Measurements from ENCODE around the gene PPARG.

PPARG gene

GRCh38 chr3:12267376-12268030, 21.4 kb upstream of the PPARG start:
- Histone ChIP-seq H3K4me2 (ENCODE audit: low read depth, low read length) (no peak overlapping the region), H4K20me1 (ENCODE audit: insufficient read depth, low read length) (no peaks in the 10 kb centered on the region), H3K27me3 (replicated peaks; ENCODE audit: insufficient read depth, low read length) (no peaks in the 10 kb centered on the region), H3F3A (ENCODE audit: insufficient read depth, low read length) (no peaks in the 10 kb centered on the region), H3K9me2 (replicated peaks; ENCODE audit: insufficient read depth, low read length) (no peaks in the 10 kb centered on the region), H3K4me1 (ENCODE audit: low read length) (no peaks in the 10 kb centered on the region), H3K27ac (ENCODE audit: low read length) (no peak overlapping the region), H3K4me3 (ENCODE audit: low read length) (no peak overlapping the region), H3K9me3 (replicated peaks; ENCODE audit: insufficient read depth, low read length) (no peaks in the 10 kb centered on the region), H3K9ac (ENCODE audit: low read length) (no peak overlapping the region), H2AFZ (ENCODE audit: low read length) (no peak overlapping the region), H3K79me2 (ENCODE audit: low read length) (no peaks in the 10 kb centered on the region), H3K36me3 (replicated peaks; ENCODE audit: insufficient read depth, low read length) (no peaks in the 10 kb centered on the region)
- TF ChIP-seq, protein P1, sequence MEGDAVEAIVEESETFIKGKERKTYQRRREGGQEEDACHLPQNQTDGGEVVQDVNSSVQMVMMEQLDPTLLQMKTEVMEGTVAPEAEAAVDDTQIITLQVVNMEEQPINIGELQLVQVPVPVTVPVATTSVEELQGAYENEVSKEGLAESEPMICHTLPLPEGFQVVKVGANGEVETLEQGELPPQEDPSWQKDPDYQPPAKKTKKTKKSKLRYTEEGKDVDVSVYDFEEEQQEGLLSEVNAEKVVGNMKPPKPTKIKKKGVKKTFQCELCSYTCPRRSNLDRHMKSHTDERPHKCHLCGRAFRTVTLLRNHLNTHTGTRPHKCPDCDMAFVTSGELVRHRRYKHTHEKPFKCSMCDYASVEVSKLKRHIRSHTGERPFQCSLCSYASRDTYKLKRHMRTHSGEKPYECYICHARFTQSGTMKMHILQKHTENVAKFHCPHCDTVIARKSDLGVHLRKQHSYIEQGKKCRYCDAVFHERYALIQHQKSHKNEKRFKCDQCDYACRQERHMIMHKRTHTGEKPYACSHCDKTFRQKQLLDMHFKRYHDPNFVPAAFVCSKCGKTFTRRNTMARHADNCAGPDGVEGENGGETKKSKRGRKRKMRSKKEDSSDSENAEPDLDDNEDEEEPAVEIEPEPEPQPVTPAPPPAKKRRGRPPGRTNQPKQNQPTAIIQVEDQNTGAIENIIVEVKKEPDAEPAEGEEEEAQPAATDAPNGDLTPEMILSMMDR (IDR thresholded peaks at IDR 0.05; ENCODE audit: low read length) = no peak
- TF ChIP-seq EZH2phosphoT487 (IDR thresholded peaks at IDR 0.05; ENCODE audit: low read length) = no peak
- no peak for TF ChIP-seq EZH2 (optimal IDR thresholded peaks at IDR 0.05; ENCODE audit: low read depth, low read length)
- DNase-seq = no peak

- Histone ChIP-seq H3K4me1 (ENCODE audit: low read length) (no peaks in the 10 kb centered on the region), H3K79me2 (ENCODE audit: low read length) (no peaks in the 10 kb centered on the region), H3K27ac (ENCODE audit: low read length) (no peak overlapping the region), H3K4me3 (ENCODE audit: low read length) (no peak overlapping the region), H3K9ac (ENCODE audit: low read length) (no peak overlapping the region), H3K9me2 (replicated peaks; ENCODE audit: insufficient read depth, low read length) (no peaks in the 10 kb centered on the region), H3K4me2 (ENCODE audit: low read depth, low read length) (no peak overlapping the region), H3K36me3 (replicated peaks; ENCODE audit: insufficient read depth, low read length) (no peaks in the 10 kb centered on the region), H3F3A (ENCODE audit: insufficient read depth, low read length) (no peaks in the 10 kb centered on the region), H4K20me1 (ENCODE audit: insufficient read depth, low read length) (no peaks in the 10 kb centered on the region), H3K27me3 (replicated peaks; ENCODE audit: insufficient read depth, low read length) (no peaks in the 10 kb centered on the region), H2AFZ (ENCODE audit: low read length) (no peak overlapping the region), H3K9me3 (replicated peaks; ENCODE audit: insufficient read depth, low read length) (no peaks in the 10 kb centered on the region)
- TF ChIP-seq EZH2phosphoT487 (IDR thresholded peaks at IDR 0.05; ENCODE audit: low read length) (no peak), EZH2 (optimal IDR thresholded peaks at IDR 0.05; ENCODE audit: low read depth, low read length) (no peak)
- TF ChIP-seq, protein P1 (IDR thresholded peaks at IDR 0.05; ENCODE audit: low read length) = no peak
- DNase-seq = no peak
Observed at GRCh38 chr3:12268049-12268735, 20.7 kb upstream of the PPARG start.

- H3K4me1 ChIP-seq (ENCODE audit: low read length) = no peaks in the 10 kb centered on the region
- TF ChIP-seq, protein P1 (IDR thresholded peaks at IDR 0.05; ENCODE audit: low read length) = no peak
- no peak for TF ChIP-seq EZH2 (optimal IDR thresholded peaks at IDR 0.05; ENCODE audit: low read depth, low read length)
- no peak for TF ChIP-seq EZH2phosphoT487 (IDR thresholded peaks at IDR 0.05; ENCODE audit: low read length)
- H3K27me3 ChIP-seq (replicated peaks; ENCODE audit: insufficient read depth, low read length) = no peaks in the 10 kb centered on the region
- H3K4me2 ChIP-seq (ENCODE audit: low read depth, low read length) = no peak overlapping the region
- DNase-seq = no peak
- H3K4me3 ChIP-seq (ENCODE audit: low read length) = no peak overlapping the region
- H3K36me3 ChIP-seq (replicated peaks; ENCODE audit: insufficient read depth, low read length) = no peaks in the 10 kb centered on the region
- H3K27ac ChIP-seq (ENCODE audit: low read length) = no peak overlapping the region
- no peaks in the 10 kb centered on the region for H3K9me3 ChIP-seq (replicated peaks; ENCODE audit: insufficient read depth, low read length)
- H3K9ac ChIP-seq (ENCODE audit: low read length) = no peak overlapping the region
- H3F3A ChIP-seq (ENCODE audit: insufficient read depth, low read length) = no peaks in the 10 kb centered on the region
- no peaks in the 10 kb centered on the region for H3K79me2 ChIP-seq (ENCODE audit: low read length)
- no peaks in the 10 kb centered on the region for H3K9me2 ChIP-seq (replicated peaks; ENCODE audit: insufficient read depth, low read length)
- H2AFZ ChIP-seq (ENCODE audit: low read length) = no peak overlapping the region
- no peaks in the 10 kb centered on the region for H4K20me1 ChIP-seq (ENCODE audit: insufficient read depth, low read length)
Observed at GRCh38 chr3:12270976-12271375, 17.9 kb upstream of the PPARG start.

All from MM.1S (cell line).